Muscle of arm (tissue), 12 donors: ENCODE measurements around the gene CD48. TPM values are rescaled to one million over a fixed set of nuclear protein-coding genes. Genes with fewer than 3 reads are reported as not detected.
"Not testable (repeated sequence)": the region's sequence is repeated elsewhere in the genome, so short reads cannot be mapped to it uniquely, and the experiment has no call there.

Experiments used
- DNase-seq: peaks from one replicate; pipeline ENCODE4 v3.0.0-alpha.2; 2013
- polyA plus RNA-seq, 12 donors: library from polyadenylated mRNA; unstranded; fragments of 120-200 nt; gene quantifications; one replicate each; pipeline ENCODE4 v1.2.1, GENCODE V29; 2013; ENCODE audit not compliant: insufficient read length in 12 of 12

The CD48 gene
- polyA plus RNA-seq, 12 donors = 1.1 to 7.4 (median 1.4) TPM; not detected in 2

GRCh38 chr1:160742428-160743127 lies 31.0 kb upstream of the CD48 start:
- no peak for DNase-seq

DNA sequence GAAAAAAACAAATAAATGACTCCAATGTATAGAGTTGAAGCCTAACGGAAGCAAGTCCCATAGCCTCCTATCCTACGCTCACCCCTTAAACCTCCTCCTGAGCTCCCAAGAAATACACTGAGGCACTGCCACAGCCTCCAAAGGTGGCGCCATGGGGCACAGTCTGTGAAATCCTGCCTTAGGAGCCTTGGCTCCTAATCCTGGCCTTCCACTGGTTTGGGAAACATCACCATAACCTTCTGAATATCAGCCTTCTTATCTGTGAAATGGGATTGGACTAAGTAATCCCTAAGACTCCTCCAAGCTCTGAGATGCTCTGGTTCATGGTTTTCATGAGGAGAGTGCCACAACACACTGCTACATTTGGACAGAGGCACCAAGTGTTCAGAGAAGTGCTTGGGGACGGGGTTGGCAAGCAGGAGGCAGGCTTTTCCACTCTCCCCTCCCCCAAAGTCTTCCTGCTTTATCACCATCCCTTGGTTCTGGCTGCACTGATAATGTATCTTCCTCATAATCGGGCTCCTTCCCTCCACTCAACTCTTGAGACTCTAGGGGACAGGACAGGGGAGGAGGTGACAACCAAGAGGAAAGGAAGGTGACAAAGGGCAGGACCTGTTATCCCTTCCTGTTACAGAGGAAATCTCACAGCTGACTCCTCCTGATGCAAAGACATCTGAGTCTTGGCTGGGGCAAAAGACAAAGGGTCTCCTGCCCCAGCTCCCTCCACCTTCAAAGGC lies 30.2 kb upstream of the CD48 start:
- DNase-seq = no peak

DNA sequence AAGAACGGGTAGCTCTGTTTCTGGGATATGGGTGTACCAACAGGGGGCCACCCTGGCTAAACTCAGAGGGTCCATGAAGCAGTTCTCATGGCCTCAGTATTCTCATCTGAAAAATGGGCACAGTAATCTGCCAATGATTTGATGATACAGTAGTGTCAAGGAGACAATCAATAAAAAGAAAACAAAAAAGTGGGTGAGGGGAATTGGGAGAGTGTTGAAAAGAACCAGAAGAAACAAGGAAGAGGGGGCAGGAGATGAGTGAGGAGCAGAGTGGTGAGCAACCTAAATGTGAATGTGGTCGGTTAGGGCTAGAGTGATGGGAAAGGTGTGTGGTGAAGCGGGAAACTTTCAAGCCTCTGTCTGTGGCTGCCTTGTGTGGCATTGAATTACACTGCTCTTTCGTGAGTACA lies 29.5 kb upstream of the CD48 start:
- DNase-seq = no peak

GRCh38 chr1:160740133-160740688 lies 28.6 kb upstream of the CD48 start:
- no peak for DNase-seq

GRCh38 chr1:160739098-160739511 lies 27.5 kb upstream of the CD48 start, which contains the start of gene SLAMF7:
SLAMF7 (plus strand) TSS chr1:160739247; CDS start chr1:160739302, 55 bp downstream.
- DNase-seq = no peak

- DNase-seq = no peak
Observed at GRCh38 chr1:160738271-160738670, 26.6 kb upstream of the CD48 start.

DNA sequence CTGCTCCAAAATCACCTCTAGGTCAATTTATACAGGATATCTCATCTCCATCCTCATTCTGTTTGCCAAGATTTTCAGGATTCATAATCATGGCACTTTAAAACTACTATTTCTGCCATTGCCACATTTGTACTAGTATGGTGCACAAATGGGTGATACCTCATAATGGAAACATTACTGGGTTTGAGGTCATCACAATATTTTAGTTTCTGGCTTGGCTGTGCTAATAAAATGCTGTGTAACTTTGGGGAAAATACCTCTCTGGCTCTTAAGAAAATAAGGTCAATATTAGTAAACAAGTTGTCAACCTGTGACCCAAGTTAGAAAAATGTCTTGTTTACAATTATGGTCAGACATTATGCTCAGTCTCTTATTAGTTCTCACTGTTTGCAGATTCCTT lies 22.7 kb upstream of the CD48 start:
- no peak for DNase-seq

- no peak for DNase-seq
Observed at GRCh38 chr1:160733898-160734297, 22.3 kb upstream of the CD48 start.

- no peak for DNase-seq
Observed at GRCh38 chr1:160731990-160732389, 20.4 kb upstream of the CD48 start.

DNA sequence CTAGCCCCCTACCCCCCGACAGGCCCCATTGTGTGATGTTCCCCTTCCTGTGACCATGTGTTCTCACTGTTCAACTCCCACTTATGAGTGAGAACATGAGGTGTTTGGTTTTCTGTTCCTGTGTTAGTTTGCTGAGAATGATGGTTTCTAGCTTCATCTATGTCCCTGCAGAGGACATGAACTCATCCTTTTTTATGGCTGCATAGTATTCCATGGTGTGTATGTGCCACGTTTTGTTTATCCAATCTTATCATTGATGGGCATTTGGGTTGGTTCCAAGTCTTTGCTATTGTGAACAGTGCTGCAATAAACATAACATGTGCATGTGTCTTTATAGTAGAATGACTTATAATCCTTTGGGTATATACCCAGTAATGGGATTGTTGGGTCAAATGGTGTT lies 19.9 kb upstream of the CD48 start:
- DNase-seq = not testable (repeated sequence)

DNA sequence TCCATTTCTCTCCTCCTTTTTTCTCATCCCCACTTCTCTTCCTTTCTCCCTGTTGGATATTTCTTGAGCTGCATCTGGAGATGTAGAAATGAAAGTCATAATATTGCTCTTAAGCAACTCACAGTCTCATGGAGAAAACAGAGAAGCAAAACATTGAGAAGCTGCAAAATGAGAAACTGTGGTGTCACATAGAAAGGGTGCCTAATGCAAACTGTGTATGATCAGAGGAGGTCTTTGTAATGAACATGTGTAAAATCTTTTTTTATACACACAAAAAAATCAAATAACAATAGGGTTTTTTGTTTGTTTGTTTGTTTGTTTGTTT lies 15.7 kb upstream of the CD48 start:
- no peak for DNase-seq

DNA sequence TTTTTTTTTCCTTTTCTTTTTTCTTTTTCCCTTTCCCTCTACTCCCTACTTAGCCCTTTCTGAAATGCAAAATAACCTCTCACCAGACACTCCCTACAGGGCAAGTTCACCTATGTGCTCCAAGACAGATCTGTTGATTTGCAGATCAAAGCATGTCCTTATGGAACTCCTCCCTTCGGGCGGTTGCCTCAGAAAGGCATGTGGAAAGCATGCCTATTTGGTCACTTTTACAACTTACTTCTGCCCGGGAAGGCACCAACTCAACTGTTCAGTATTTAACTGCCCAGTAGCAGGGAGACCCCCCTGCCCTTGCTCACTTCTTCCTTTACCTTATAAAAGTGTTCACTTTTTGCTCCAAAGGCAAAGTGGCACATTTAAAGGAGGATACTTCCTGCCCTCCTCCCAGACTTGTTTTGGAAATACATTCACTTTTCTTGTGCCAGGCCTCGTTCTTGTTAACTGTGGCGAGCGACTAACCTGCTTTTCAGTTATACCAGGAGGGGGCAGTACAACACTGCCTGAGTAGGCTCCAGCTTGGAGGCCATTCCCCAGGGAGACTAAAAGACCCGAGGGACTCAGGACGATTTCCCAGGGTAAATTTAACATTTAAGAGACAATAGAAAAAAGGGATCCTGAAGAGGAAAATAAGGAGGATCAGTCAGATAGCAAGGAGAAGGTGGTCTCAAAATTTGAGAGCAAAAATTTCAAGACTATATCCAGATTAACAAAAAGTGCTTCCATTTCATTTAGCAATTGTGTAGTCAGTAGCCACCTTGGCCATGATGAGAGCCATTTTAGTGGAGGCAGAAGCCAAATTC lies 15.1 kb upstream of the CD48 start:
- DNase-seq = peak; percentile 30

DNA sequence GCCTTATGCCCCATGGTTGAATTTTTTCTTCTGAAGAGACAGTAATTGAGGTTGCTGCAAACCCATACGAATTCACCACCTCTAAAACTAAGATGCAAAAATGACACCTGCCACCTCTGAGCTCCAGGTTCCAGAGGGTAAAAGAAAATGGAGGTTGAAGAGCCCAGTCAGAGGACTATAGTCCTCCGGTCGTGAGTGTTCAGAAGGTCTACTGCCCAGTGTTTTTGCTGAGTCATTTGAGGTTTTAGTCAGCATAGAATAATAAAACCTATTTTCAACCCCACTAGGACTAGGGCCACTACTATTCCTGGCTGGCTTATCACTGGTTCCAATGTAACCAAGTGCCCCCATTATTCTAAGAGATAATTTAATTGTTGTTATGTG lies 14.5 kb upstream of the CD48 start:
- no peak for DNase-seq

- DNase-seq = no peak
Observed at GRCh38 chr1:160724465-160725242, 13.0 kb upstream of the CD48 start.

DNA sequence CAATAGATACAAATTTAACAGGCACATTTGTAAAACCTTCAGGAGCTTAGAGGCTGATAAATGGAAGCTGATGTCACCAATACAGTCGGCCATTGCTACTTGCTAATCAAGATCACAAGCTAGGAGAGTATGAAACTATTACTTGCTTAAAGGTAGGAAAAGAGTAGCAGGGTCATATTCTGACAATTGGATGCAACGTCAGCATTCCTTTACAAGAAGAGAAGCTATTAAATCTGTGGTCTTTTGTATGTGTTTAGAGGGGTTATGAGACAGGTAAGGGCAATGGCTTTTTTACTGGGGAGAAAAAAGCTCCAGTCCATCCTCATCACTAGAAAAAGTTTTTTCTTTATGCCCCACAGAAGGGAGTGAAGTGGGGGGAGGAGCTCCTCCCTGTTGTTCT lies 11.7 kb upstream of the CD48 start:
- no peak for DNase-seq

GRCh38 chr1:160722726-160723125 lies 11.1 kb upstream of the CD48 start:
- DNase-seq = no peak

GRCh38 chr1:160721473-160721872 lies 9.9 kb upstream of the CD48 start:
- no peak for DNase-seq

DNA sequence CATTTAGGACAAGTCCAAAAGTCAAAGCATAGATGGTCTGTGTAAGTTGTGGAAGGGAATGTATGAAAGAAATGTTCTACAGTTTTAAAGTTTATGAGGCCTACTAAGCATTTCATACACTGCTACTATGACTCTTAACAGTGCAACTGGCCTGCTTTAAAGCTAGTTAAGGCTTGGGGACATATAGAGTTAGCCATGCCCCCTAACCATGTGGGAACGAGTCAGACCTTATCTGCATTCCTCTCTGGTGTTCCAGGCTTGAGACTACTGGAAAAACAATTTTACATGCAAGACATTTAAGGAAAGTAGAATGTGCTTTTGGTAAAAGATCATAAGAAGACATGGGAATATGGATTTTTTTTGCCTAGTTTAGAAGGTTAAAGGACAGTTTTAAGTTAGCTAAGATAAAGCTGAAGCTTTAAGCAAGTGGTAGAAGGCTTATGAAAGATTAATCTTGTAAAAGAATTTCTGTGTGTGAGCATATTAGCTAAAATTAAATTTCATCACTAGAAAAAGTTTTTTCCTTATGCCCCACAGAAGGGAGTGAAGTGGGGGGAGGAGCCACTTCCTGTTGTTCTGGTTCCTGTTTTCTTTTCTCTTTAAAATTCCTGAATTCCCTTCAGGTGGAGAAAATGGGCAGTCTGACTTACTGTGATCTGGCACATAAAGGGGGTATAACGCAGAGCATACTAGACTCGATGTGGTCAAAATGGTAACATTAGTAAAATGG lies 8.9 kb upstream of the CD48 start:
- no peak for DNase-seq

- no peak for DNase-seq
Observed at GRCh38 chr1:160718210-160718609, 6.6 kb upstream of the CD48 start.

DNA sequence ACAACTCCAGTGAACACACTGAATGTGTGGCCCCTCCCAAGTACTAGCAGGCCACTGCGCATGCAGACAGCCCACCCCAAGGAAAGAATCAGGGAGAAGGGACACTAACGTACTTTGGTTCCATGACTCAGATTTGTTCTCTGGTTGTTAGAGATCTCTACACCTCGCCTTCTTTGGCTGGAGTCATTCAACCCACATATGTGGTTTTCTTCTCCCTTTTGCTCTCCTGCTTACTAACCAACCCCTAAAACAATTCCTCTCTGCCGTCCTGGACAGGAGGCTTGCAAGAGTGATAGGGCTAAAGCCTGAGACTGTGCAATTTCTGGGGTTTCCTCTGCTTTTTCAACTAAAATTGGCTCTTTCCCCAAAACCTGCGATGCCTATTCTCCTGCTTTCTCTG lies 5.7 kb upstream of the CD48 start:
- no peak for DNase-seq

DNA sequence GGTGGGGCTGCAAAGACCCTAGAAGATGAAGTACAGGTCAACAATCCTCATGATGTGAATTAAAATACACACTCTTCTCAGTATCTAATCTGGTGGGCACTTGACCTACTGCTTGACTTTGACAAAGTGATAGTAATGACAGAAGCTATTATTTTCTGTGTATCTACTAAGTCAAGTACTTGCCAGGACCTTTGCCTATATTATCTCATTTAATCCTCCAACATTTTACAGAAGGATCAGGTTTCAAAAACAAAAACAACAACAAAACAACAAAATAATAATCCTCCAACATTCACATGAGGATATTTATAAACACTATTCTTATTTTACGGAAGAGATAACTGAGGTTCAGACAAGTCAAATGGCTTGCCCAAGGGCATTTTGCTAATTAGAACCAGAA lies 4.4 kb upstream of the CD48 start:
- DNase-seq = no peak
